Measurements from ENCODE around the gene CDK9.
A peak's percentile ranks its signal among the peaks of the same experiment; 100 is the strongest.

CDK9 gene

GRCh38 chr9:127761491-127761956 lies 24.3 kb upstream of the CDK9 start:
- no peak for DNase-seq (ENCODE audit: low spot score)

GRCh38 chr9:127762111-127762676 lies 23.6 kb upstream of the CDK9 start:
- DNase-seq (ENCODE audit: low spot score), result no peak

GRCh38 chr9:127763918-127764384 lies 21.9 kb upstream of the CDK9 start:
- peak; percentile 50 for DNase-seq (ENCODE audit: low spot score)

GRCh38 chr9:127765418-127765817 lies 20.4 kb upstream of the CDK9 start:
- no peak for DNase-seq (ENCODE audit: low spot score)

- DNase-seq (ENCODE audit: low spot score), result no peak
Observed at GRCh38 chr9:127767410-127767809, 18.4 kb upstream of the CDK9 start.

- DNase-seq (ENCODE audit: low spot score), result no peak
Observed at GRCh38 chr9:127767909-127768331, 17.9 kb upstream of the CDK9 start.

GRCh38 chr9:127768698-127769097 lies 17.1 kb upstream of the CDK9 start:
- no peak for DNase-seq (ENCODE audit: low spot score)

GRCh38 chr9:127769101-127769500 lies 16.7 kb upstream of the CDK9 start:
- DNase-seq (ENCODE audit: low spot score), result no peak

- no peak for DNase-seq (ENCODE audit: low spot score)
Observed at GRCh38 chr9:127769929-127770582, 15.8 kb upstream of the CDK9 start.

- no peak for DNase-seq (ENCODE audit: low spot score)
Observed at GRCh38 chr9:127770583-127770904, 15.3 kb upstream of the CDK9 start.

GRCh38 chr9:127770905-127771569 lies 14.8 kb upstream of the CDK9 start:
- peak; percentile 96 for DNase-seq (ENCODE audit: low spot score)

- no peak for DNase-seq (ENCODE audit: low spot score)
Observed at GRCh38 chr9:127771570-127772189, 14.2 kb upstream of the CDK9 start.

- no peak for DNase-seq (ENCODE audit: low spot score)
Observed at GRCh38 chr9:127772603-127773002, 13.2 kb upstream of the CDK9 start.

GRCh38 chr9:127773272-127773671 lies 12.6 kb upstream of the CDK9 start:
- peak; percentile 37 for DNase-seq (ENCODE audit: low spot score)

- no peak for DNase-seq (ENCODE audit: low spot score)
Observed at GRCh38 chr9:127773981-127774380, 11.9 kb upstream of the CDK9 start.

- peak; percentile 91 for DNase-seq (ENCODE audit: low spot score)
Observed at GRCh38 chr9:127776195-127776923, 9.5 kb upstream of the CDK9 start.

- no peak for DNase-seq (ENCODE audit: low spot score)
Observed at GRCh38 chr9:127776924-127777289, 8.9 kb upstream of the CDK9 start.

- DNase-seq (ENCODE audit: low spot score), result peak; percentile 44
Observed at GRCh38 chr9:127777368-127777980, 8.4 kb upstream of the CDK9 start.

GRCh38 chr9:127778280-127779135 lies 7.3 kb upstream of the CDK9 start, which contains the start of gene SH2D3C:
Gene SH2D3C (minus strand): TSS chr9:127778666. CDS start chr9:127778627, 39 bp downstream.
- DNase-seq (ENCODE audit: low spot score), result peak; percentile 77

GRCh38 chr9:127779136-127779981 lies 6.5 kb upstream of the CDK9 start:
- peak; percentile 90 for DNase-seq (ENCODE audit: low spot score)

Measured in NAMALWA (cell line).